GM12878 (cell line): Measurements from ENCODE around the gene ADGRA3. TPM values are rescaled to one million over a fixed set of nuclear protein-coding genes. Genes with fewer than 3 reads are reported as not detected.

Experiments used
- ATAC-seq: fragments of 200-7000 bp; cut with Tn5 transposase; 3 replicates; pipeline ENCODE4 v1.9.1; 2020; ENCODE audit warnings: mild to moderate bottlenecking, moderate library complexity
- BruUV-seq: library from RNA; stranded (reverse); fragments of 400-500 nt; replicated peaks from 2 replicates; lab custom pipeline; 2021; lab: Mats Ljungman, UMichigan
- CTCF ChIA-PET: fragments of 300-600 bp; sonication (Branson Sonifier 250); formaldehyde crosslinking; extraction: SDS; loops from one replicate; lab custom pipeline; 2021; ENCODE audit warnings: inconsistent platforms; lab: Yijun Ruan, JAX
- POLR2A ChIA-PET: fragments of 350-600 bp; formaldehyde crosslinking; extraction: SDS; loops from one replicate; lab custom pipeline; 2021; ENCODE audit warnings: inconsistent platforms; lab: Charles Lee
- RAD21 ChIA-PET: fragments of 300-600 bp; sonication (Branson Sonifier 250); formaldehyde crosslinking; loops from one replicate; lab custom pipeline; 2023; ENCODE audit warnings: antibody characterized with exemption; ENCODE audit not compliant: unreplicated experiment; lab: Charles Lee
- SMC1A ChIA-PET: fragments of 300-600 bp; sonication (Branson Sonifier 250); formaldehyde crosslinking; loops from one replicate; lab custom pipeline; 2023; ENCODE audit not compliant: unreplicated experiment, uncharacterized antibody; lab: Charles Lee
- DNase-seq: peaks from one replicate; pipeline ENCODE4 v3.0.0-alpha.2; 2011; ENCODE audit warnings: low read depth, low spot score
- FAIRE-seq: peaks from 3 replicates; lab custom pipeline; 2011; peaks lifted over from hg19 to GRCh38; lab: Jason Lieb, UNC
- H2AFZ ChIP-seq: 2 replicates; pipeline ENCODE4 v1.6.0; 2011; ENCODE audit warnings: low read depth, low read length, control low read depth; ENCODE audit not compliant: control insufficient read depth
- H3K27ac ChIP-seq: 2 replicates; pipeline ENCODE4 v1.5.1; 2011; ENCODE audit warnings: control low read depth; ENCODE audit not compliant: control insufficient read depth, insufficient read depth
- H3K27me3 ChIP-seq, 2 experiments: replicated peaks in 1 of 2; 2 replicates each; pipeline versions ENCODE4 v1.6.0 to v1.6.1; 2011; ENCODE audit warnings: low read length in 1 of 2; ENCODE audit not compliant: control insufficient read depth in 2 of 2, insufficient read depth in 2 of 2
- H3K36me3 ChIP-seq, 2 experiments: 2 replicates each; pipeline ENCODE4 v1.5.1; 2011; ENCODE audit warnings: low read length in 1 of 2; ENCODE audit not compliant: control insufficient read depth in 2 of 2, insufficient read depth in 2 of 2
- H3K4me1 ChIP-seq: 2 replicates; pipeline ENCODE4 v1.6.1; 2011; ENCODE audit warnings: mild to moderate bottlenecking, low read length, moderate library complexity, mixed read lengths; ENCODE audit not compliant: control insufficient read depth, insufficient read depth
- H3K4me2 ChIP-seq: 2 replicates; pipeline ENCODE4 v1.6.0; 2011; ENCODE audit warnings: control low read depth; ENCODE audit not compliant: control insufficient read depth, insufficient read depth
- H3K4me3 ChIP-seq: fragments of 200-600 bp; sonication (generic); 2 replicates; pipeline ENCODE4 v1.5.1; 2016
- H3K79me2 ChIP-seq: 2 replicates; pipeline ENCODE4 v1.6.0; 2011; ENCODE audit warnings: low read length; ENCODE audit not compliant: control insufficient read depth, insufficient read depth
- H3K9ac ChIP-seq: 2 replicates; pipeline ENCODE4 v1.8.0; 2011; ENCODE audit warnings: low read length, control low read depth, mixed read lengths; ENCODE audit not compliant: control insufficient read depth, insufficient read depth
- H3K9me3 ChIP-seq: replicated peaks from 3 replicates; pipeline ENCODE4 v1.5.1; 2011; ENCODE audit warnings: mild to moderate bottlenecking, low read length; ENCODE audit not compliant: control insufficient read depth, insufficient read depth
- H4K20me1 ChIP-seq: 2 replicates; pipeline ENCODE4 v1.6.0; 2011; ENCODE audit not compliant: control insufficient read depth, insufficient read depth
- ATF7 ChIP-seq: fragments of 450-650 bp; IDR thresholded peaks from 2 replicates; pipeline ENCODE4 v1.6.1; 2016; ENCODE audit warnings: low read depth, mild to moderate bottlenecking
- CBFB ChIP-seq: IDR thresholded peaks from 2 replicates; pipeline ENCODE4 v1.6.1; 2016; ENCODE audit warnings: antibody characterized with exemption, low read depth
- CHD1 ChIP-seq: IDR thresholded peaks from 2 replicates; pipeline ENCODE4 v1.6.1; 2012; ENCODE audit warnings: low read depth, low read length, improper control_type of control experiment
- CREB1 ChIP-seq: IDR thresholded peaks from 2 replicates; pipeline ENCODE4 v1.6.1; 2012; ENCODE audit warnings: low read depth, mild to moderate bottlenecking, inconsistent platforms
- IRF4 ChIP-seq: IDR thresholded peaks from 2 replicates; pipeline ENCODE4 v1.6.1; 2011; ENCODE audit warnings: low read depth, low read length
- PML ChIP-seq: IDR thresholded peaks from 2 replicates; pipeline ENCODE4 v1.6.1; 2012; ENCODE audit warnings: low read length, inconsistent platforms
- POU2F2 ChIP-seq: IDR thresholded peaks from 3 replicates; pipeline ENCODE4 v1.6.1; 2011; ENCODE audit warnings: low read depth, mild to moderate bottlenecking, low read length, borderline replicate concordance
- SMAD1 ChIP-seq: fragments of 450-650 bp; IDR thresholded peaks from 2 replicates; pipeline ENCODE4 v1.6.1; 2018; ENCODE audit warnings: mild to moderate bottlenecking, low read depth; ENCODE audit not compliant: partially characterized antibody
- ZBED1 ChIP-seq: IDR thresholded peaks from 2 replicates; pipeline ENCODE4 v1.6.1; 2016; ENCODE audit warnings: borderline replicate concordance
- ZSCAN29 ChIP-seq: fragments of 450-650 bp; IDR thresholded peaks from 2 replicates; pipeline ENCODE4 v1.6.1; 2017; ENCODE audit warnings: mild to moderate bottlenecking, moderate library complexity
- WGBS: methylation state at CpG from one replicate; pipeline ENCODE4 v1.1.6; 2016; ENCODE audit warnings: low lambda C conversion rate; ENCODE audit not compliant: insufficient replicate concordance, insufficient coverage; ENCODE audit errors: missing lambda C conversion rate; 5-methylcytosine and 5-hydroxymethylcytosine counted together
- in situ Hi-C: fragments of 300-500 bp; cut with MboI; formaldehyde crosslinking; loops from 9 replicates; pipeline ENCODE4 v1.14.3; 2018; ENCODE audit warnings: mixed read lengths
- intact Hi-C: fragments of 100-400 bp; cut with micrococcal nuclease; formaldehyde crosslinking; loops from one replicate; pipeline ENCODE4 v1.14.2; 2022; ENCODE audit not compliant: unreplicated experiment
- polyA plus RNA-seq, 11 experiments: library from polyadenylated mRNA; depleted of rRNA in 4 of 11; unstranded in 6 of 11; stranded (reverse) in 5 of 11; fragments of >200 nt; fragmentation: Nextera tagmentation in 4 of 11; fragmentation: Illumina TruSeq in 1 of 11; extraction: Ambion mirVana in 4 of 11; extraction: Trizol in 1 of 11; gene quantifications; 1 replicate in 1 of 11; 2 replicates in 10 of 11; pipeline versions ENCODE4 v1.2.1 to v1.2.3, GENCODE V29; 2011 to 2016; ENCODE audit warnings: inconsistent platforms in 2 of 11, missing spikeins in 2 of 11, low read depth in 1 of 11
- total RNA-seq, 4 experiments: library from RNA; depleted of rRNA in 3 of 4; stranded (reverse); fragments of >200 nt in 3 of 4; fragmentation: Illumina TruSeq in 1 of 4; extraction: Trizol in 1 of 4; gene quantifications; 2 replicates each; pipeline versions ENCODE4 v1.2.1 to v1.2.3, GENCODE V29; 2013 to 2021
- TF ChIP-seq, protein P1 (sequence below), 3 experiments: IDR thresholded peaks in 2 of 3; conservative IDR thresholded peaks in 1 of 3; 2 replicates each; pipeline ENCODE4 v1.5.1; 2011; ENCODE audit warnings: low read depth in 3 of 3, low read length in 3 of 3, mild to moderate bottlenecking in 3 of 3, control low read depth in 2 of 3, moderate library complexity in 2 of 3, inconsistent platforms in 1 of 3, mixed read lengths in 1 of 3; ENCODE audit not compliant: control insufficient read depth in 2 of 3, insufficient read depth in 1 of 3; ENCODE audit errors: extremely low read depth in 1 of 3
- TF ChIP-seq, protein P2 (sequence below): fragments of 450-650 bp; formaldehyde crosslinking; IDR thresholded peaks from 2 replicates; pipeline ENCODE4 v1.5.0; 2022; ENCODE audit warnings: mild to moderate bottlenecking, missing genetic modification characterization

ADGRA3 gene
- total and polyA plus RNA-seq, 10 of the 15 experiments (the other 5 are each of a cell fraction or from before 2014, with no cell fraction given) = 0.24 to 66.2 (median 2.5) TPM

DNA sequence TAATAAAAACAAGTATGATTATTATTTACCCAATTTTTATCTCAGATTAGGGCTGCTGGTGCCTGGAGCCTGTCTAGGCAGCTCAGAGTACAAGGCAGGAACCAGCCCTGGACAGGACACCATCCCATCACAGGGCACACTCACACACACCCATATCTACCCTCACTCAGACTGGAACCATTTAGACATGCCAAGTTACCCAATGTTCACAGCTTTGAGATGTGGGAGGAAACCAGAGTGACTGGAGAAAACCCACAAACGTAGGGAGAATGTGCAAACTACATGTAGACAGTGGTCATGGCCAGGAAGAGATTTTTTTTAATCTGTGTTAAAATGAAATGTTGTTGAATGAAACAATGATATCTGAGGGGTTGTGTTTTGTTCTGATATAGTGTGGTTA is 35.7 kb upstream of the ADGRA3 start:
- no peak for DNase-seq
- TF ChIP-seq ZBED1 (no peak), IRF4 (no peak), PML (no peak), CBFB (no peak), SMAD1 (no peak)
- BruUV-seq = no TSS peak
- WGBS = 0% methylated on average over 1 of the region's 1 CpG
- H3K27me3 ChIP-seq = no peaks in the 10 kb centered on the region
- in situ Hi-C loops = no loop called here
- no peak overlapping the region for H2AFZ ChIP-seq
- POLR2A ChIA-PET = interaction anchor here (1.3 kb wide), 1 partner anchor 26 kb away, joined by 3 read pairs; no protein-coding TSS in a partner anchor
- no peak for ATAC-seq
- H3K27ac ChIP-seq = no peak overlapping the region
- H3K4me1 ChIP-seq = no peaks in the 10 kb centered on the region
- no peaks in the 10 kb centered on the region for H4K20me1 ChIP-seq
- H3K36me3 ChIP-seq = no peaks in the 10 kb centered on the region
- FAIRE-seq = no peak
- SMC1A ChIA-PET = interaction anchor here (0.9 to 2.2 kb wide), 6 partner anchors 9 to 45 kb away, joined by 3 to 11 read pairs (median 4); no protein-coding TSS in a partner anchor
- RAD21 ChIA-PET = no interaction called here
- intact Hi-C loops = no loop called here
- H3K9me3 ChIP-seq = no peaks in the 10 kb centered on the region
- no peaks in the 10 kb centered on the region for H3K79me2 ChIP-seq
- H3K4me2 ChIP-seq = no peak overlapping the region
- no peak overlapping the region for H3K9ac ChIP-seq
- CTCF ChIA-PET = interaction anchor here (1.0 to 3.3 kb wide), 4 partner anchors 9 to 23 kb away, joined by 3 to 9 read pairs (median 4); no protein-coding TSS in a partner anchor
- H3K4me3 ChIP-seq = no peak overlapping the region

DNA sequence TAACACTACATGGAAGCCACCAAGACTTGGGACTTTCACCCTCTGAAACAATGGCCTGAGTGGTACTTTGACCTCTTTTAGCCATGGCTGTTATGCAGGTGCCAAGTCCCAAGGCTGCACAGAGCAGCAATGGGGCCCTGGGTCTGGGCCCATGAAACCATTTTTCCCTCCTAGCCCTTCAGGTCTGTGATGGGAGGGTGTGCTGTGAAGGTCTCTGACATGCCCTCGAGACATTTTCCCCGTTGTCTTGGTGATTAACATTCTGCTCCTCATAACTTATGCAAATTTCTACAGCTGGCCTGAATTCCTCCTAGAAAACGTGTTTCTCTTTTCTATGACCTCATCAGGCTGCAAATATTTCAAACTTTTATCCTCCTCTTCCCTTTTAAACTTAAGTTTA is 30.4 kb upstream of the ADGRA3 start:
- H3K4me1 ChIP-seq = no peaks in the 10 kb centered on the region
- no peak for TF ChIP-seq ATF7
- no peak for TF ChIP-seq CHD1
- TF ChIP-seq POU2F2 = no peak
- TF ChIP-seq, protein P1, sequence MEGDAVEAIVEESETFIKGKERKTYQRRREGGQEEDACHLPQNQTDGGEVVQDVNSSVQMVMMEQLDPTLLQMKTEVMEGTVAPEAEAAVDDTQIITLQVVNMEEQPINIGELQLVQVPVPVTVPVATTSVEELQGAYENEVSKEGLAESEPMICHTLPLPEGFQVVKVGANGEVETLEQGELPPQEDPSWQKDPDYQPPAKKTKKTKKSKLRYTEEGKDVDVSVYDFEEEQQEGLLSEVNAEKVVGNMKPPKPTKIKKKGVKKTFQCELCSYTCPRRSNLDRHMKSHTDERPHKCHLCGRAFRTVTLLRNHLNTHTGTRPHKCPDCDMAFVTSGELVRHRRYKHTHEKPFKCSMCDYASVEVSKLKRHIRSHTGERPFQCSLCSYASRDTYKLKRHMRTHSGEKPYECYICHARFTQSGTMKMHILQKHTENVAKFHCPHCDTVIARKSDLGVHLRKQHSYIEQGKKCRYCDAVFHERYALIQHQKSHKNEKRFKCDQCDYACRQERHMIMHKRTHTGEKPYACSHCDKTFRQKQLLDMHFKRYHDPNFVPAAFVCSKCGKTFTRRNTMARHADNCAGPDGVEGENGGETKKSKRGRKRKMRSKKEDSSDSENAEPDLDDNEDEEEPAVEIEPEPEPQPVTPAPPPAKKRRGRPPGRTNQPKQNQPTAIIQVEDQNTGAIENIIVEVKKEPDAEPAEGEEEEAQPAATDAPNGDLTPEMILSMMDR (IDR thresholded peaks at IDR 0.05 in 2 of 3, conservative IDR thresholded peaks at IDR 0.05 in 1 of 3; ENCODE audit: control insufficient read depth in 2 of 3, extremely low read depth in 1 of 3, insufficient read depth in 1 of 3, low read depth in 3 of 3, low read length in 3 of 3) = no peak
- no peak for TF ChIP-seq CREB1
- TF ChIP-seq, protein P2, sequence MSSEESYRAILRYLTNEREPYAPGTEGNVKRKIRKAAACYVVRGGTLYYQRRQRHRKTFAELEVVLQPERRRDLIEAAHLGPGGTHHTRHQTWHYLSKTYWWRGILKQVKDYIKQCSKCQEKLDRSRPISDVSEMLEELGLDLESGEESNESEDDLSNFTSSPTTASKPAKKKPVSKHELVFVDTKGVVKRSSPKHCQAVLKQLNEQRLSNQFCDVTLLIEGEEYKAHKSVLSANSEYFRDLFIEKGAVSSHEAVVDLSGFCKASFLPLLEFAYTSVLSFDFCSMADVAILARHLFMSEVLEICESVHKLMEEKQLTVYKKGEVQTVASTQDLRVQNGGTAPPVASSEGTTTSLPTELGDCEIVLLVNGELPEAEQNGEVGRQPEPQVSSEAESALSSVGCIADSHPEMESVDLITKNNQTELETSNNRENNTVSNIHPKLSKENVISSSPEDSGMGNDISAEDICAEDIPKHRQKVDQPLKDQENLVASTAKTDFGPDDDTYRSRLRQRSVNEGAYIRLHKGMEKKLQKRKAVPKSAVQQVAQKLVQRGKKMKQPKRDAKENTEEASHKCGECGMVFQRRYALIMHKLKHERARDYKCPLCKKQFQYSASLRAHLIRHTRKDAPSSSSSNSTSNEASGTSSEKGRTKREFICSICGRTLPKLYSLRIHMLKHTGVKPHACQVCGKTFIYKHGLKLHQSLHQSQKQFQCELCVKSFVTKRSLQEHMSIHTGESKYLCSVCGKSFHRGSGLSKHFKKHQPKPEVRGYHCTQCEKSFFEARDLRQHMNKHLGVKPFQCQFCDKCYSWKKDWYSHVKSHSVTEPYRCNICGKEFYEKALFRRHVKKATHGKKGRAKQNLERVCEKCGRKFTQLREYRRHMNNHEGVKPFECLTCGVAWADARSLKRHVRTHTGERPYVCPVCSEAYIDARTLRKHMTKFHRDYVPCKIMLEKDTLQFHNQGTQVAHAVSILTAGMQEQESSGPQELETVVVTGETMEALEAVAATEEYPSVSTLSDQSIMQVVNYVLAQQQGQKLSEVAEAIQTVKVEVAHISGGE (CRISPR knock-in tag) = no peak
- TF ChIP-seq ZSCAN29 = no peak
- no peak for ATAC-seq
- H3K36me3 ChIP-seq = no peaks in the 10 kb centered on the region
- CTCF ChIA-PET = no interaction called here
- intact Hi-C loops = no loop called here
- FAIRE-seq = no peak
- H3K27ac ChIP-seq = no peak overlapping the region
- DNase-seq = no peak
- H3K4me2 ChIP-seq = no peak overlapping the region
- H3K27me3 ChIP-seq = no peaks in the 10 kb centered on the region
- WGBS = 2% methylated on average over 3 of the region's 3 CpGs
- H3K9ac ChIP-seq = no peak overlapping the region
- H4K20me1 ChIP-seq = no peaks in the 10 kb centered on the region
- BruUV-seq = no TSS peak
- RAD21 ChIA-PET = no interaction called here
- in situ Hi-C loops = no loop called here
- no peak overlapping the region for H2AFZ ChIP-seq
- no peak overlapping the region for H3K4me3 ChIP-seq
- H3K9me3 ChIP-seq = no peaks in the 10 kb centered on the region
- POLR2A ChIA-PET = no interaction called here
- SMC1A ChIA-PET = no interaction called here
- no peaks in the 10 kb centered on the region for H3K79me2 ChIP-seq
